PFSK-1 (cell line): ENCODE data around the gene PDE3A.

Source experiments
- FOXP2 ChIP-seq: optimal IDR thresholded peaks from 2 replicates; pipeline ENCODE3; 2011; ENCODE audit warnings: borderline replicate concordance, control low read depth, inconsistent platforms; ENCODE audit not compliant: insufficient read depth; ENCODE audit errors: extremely low read length, extremely low read depth
- POLR2AphosphoS5 ChIP-seq: IDR thresholded peaks from 2 replicates; pipeline ENCODE4 v1.6.1; 2012; ENCODE audit warnings: low read depth, mild to moderate bottlenecking, control low read depth, low read length, moderate library complexity
- SIN3A ChIP-seq: IDR thresholded peaks from 2 replicates; pipeline ENCODE4 v1.6.1; 2012; ENCODE audit warnings: mild to moderate bottlenecking, low read length, moderate library complexity, borderline replicate concordance; ENCODE audit not compliant: insufficient read depth
- TAF1 ChIP-seq: IDR thresholded peaks from 2 replicates; pipeline ENCODE4 v1.6.1; 2012; ENCODE audit warnings: low read length, control low read depth, borderline replicate concordance; ENCODE audit not compliant: insufficient read depth
- TF ChIP-seq, protein P1 (sequence below), 2 experiments: IDR thresholded peaks; 2 replicates each; pipeline versions ENCODE4 v1.6.1 to v1.8.0; 2011 to 2012; ENCODE audit warnings: low read depth in 2 of 2, low read length in 2 of 2, control low read depth in 1 of 2, inconsistent platforms in 1 of 2, mild to moderate bottlenecking in 1 of 2, moderate library complexity in 1 of 2; ENCODE audit not compliant: insufficient read depth in 1 of 2

Gene PDE3A

DNA sequence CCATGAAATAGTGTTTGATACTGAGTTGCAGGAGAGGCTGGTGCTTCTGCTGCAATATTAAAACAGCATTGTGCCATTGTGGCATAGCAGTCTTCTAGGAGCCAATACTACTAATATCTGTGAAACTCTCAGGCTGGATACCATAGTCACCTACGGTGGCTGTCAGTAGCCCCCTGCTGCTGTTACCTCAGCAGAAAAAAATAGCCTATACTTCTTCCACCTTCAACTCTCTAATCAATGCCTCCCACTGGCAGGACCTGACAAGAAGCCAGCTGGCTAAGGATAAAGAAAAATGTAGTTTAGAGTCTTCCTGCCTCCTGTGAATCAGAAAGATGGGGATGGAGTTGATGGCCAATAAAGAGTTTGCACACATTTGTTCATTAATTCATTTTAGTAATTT is 91.6 kb downstream of the PDE3A start:
- TF ChIP-seq, protein P1, sequence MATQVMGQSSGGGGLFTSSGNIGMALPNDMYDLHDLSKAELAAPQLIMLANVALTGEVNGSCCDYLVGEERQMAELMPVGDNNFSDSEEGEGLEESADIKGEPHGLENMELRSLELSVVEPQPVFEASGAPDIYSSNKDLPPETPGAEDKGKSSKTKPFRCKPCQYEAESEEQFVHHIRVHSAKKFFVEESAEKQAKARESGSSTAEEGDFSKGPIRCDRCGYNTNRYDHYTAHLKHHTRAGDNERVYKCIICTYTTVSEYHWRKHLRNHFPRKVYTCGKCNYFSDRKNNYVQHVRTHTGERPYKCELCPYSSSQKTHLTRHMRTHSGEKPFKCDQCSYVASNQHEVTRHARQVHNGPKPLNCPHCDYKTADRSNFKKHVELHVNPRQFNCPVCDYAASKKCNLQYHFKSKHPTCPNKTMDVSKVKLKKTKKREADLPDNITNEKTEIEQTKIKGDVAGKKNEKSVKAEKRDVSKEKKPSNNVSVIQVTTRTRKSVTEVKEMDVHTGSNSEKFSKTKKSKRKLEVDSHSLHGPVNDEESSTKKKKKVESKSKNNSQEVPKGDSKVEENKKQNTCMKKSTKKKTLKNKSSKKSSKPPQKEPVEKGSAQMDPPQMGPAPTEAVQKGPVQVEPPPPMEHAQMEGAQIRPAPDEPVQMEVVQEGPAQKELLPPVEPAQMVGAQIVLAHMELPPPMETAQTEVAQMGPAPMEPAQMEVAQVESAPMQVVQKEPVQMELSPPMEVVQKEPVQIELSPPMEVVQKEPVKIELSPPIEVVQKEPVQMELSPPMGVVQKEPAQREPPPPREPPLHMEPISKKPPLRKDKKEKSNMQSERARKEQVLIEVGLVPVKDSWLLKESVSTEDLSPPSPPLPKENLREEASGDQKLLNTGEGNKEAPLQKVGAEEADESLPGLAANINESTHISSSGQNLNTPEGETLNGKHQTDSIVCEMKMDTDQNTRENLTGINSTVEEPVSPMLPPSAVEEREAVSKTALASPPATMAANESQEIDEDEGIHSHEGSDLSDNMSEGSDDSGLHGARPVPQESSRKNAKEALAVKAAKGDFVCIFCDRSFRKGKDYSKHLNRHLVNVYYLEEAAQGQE (IDR thresholded peaks at IDR 0.05; ENCODE audit: insufficient read depth in 1 of 2, low read depth in 2 of 2, low read length in 2 of 2): no peak
- TF ChIP-seq TAF1: no peak
- TF ChIP-seq POLR2AphosphoS5: no peak
- TF ChIP-seq FOXP2: no peak
- no peak for TF ChIP-seq SIN3A

DNA sequence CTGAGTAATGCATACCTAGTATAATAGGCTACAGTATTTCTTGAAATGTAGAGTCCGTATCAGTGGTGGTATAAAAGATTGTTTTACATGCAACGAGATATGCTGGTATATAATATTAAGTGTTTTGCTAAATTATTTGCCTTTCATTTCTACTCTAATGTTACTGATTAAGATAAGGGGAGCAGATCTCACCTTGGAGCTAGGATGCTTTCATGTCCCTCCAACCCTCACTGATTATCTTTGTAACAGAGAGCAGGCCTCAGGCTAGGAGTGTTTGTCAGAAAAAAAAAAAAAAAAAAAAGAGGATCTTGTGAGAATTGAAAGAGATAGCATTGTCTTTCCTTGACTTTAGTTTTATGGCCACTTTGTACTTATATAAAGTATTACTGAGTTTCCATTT is 92.6 kb downstream of the PDE3A start:
- TF ChIP-seq, protein P1 (IDR thresholded peaks at IDR 0.05; ENCODE audit: insufficient read depth in 1 of 2, low read depth in 2 of 2, low read length in 2 of 2): no peak
- TF ChIP-seq SIN3A: no peak
- TF ChIP-seq POLR2AphosphoS5: no peak
- no peak for TF ChIP-seq FOXP2
- no peak for TF ChIP-seq TAF1

DNA sequence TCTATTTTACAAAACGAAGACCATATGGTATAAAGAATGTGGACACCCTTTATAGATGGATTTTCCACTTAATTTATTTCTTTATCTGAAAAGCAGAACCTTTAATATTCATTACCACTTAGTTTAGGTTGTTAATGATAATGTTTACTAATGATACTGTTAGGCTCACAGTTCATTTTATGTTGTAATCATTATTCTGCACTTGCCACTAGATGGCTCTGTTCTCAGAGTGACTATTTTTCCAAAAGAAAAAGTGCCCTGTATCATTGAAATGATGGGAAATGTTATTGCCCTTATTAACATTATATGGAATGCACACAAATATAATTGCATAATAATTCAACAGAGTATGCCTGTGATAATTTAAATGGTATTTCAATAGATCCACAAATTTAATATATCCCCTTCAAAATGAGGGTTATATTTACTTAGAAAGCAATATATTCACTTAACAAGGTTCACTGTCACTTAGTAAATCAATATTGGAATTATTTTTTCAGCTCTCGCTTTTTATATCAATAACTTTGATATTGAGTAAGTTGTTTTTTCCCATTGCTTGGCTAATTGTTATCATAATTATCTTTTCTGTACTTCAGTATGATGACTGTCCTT is 95.7 kb downstream of the PDE3A start:
- TF ChIP-seq FOXP2 (no peak), POLR2AphosphoS5 (no peak), TAF1 (no peak), SIN3A (no peak)
- TF ChIP-seq, protein P1 (IDR thresholded peaks at IDR 0.05; ENCODE audit: insufficient read depth in 1 of 2, low read depth in 2 of 2, low read length in 2 of 2): no peak

DNA sequence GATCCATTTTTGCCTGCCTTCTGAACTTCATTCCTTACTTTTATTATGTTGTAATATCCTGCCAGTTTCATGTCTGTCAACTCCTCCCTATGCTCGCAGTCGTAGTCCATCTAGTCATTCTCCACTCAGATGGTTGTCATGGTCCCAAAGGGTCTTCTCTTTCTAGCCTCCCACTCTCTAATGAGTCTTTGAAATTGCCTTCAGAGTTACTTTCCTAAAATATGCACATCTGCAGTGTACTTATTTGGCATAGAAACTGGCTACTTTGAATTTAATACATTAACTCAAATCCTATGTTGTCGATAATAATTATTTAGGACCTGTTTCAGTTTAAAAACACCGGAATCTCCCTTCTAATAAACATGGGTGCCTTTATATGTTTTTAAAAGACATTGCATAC is 101.0 kb downstream of the PDE3A start:
- TF ChIP-seq SIN3A: no peak
- TF ChIP-seq, protein P1 (IDR thresholded peaks at IDR 0.05; ENCODE audit: insufficient read depth in 1 of 2, low read depth in 2 of 2, low read length in 2 of 2): no peak

DNA sequence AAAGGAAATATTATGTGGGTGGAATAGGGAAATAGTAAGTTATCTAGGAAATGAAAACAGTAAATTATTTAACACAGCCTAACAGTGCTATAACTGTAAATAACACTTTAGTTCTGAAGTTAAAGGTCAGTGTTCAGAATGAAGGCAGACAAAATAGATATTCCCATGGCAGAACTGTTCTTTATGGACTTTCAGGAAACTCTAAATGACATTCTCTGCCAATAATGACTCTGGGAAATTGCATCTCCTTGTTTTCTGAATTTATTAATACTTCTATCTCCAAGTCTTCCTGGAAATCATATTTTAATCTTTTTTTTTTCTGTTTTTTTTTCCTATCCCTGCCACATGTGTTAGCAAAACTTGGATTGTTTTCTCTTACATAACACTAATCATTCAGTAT is 101.4 kb downstream of the PDE3A start:
- TF ChIP-seq TAF1: no peak
- no peak for TF ChIP-seq POLR2AphosphoS5
- TF ChIP-seq, protein P1 (IDR thresholded peaks at IDR 0.05; ENCODE audit: insufficient read depth in 1 of 2, low read depth in 2 of 2, low read length in 2 of 2): no peak
- TF ChIP-seq SIN3A: no peak
- TF ChIP-seq FOXP2: no peak
